GM18907 (cell line): Measurements from ENCODE around the gene CACNA1H.

ENCODE experiments used
- ATAC-seq: cut with Tn5 transposase; IDR thresholded peaks from one replicate; pipeline ENCODE4 v1.9.1; 2021; ENCODE audit warnings: mild to moderate bottlenecking, moderate library complexity; ENCODE audit not compliant: unreplicated experiment

The CACNA1H gene

DNA sequence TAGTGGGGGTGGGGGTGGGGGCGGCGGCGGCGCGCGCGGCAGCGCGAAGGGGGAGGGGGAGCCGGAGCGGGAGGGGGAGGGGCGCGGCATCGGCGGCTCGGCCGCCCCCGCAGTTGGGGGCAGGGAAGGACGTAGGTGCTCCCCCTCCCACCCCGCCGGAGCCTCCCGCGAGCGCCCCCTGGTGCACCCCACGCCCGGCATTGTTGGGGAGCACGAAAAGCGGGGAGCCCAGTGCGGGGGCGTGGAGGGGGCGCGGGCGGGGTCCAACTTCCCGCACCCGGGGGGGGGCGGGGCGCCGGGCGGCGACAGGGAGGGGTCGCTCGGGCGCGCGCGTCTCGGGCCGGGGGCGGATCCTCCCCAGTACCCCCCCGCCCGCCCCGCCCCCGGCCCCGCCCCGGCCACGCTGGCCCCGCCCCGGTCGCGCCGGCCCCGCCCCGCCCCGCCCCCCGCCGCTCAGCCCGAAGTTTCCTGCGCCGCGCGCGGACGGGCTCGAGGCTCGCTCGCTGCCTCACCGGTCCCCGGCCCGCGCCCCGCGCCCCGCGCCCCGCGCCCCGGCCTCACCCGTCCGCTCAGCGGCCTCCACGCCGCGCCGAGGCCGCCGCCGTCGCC lies at the start of gene CACNA1H:
Gene CACNA1H, plus strand, starts transcription at position 456 of the 609 bp plus-strand sequence. CDS start 632 bp downstream, outside the sequence.
- no peak for ATAC-seq

DNA sequence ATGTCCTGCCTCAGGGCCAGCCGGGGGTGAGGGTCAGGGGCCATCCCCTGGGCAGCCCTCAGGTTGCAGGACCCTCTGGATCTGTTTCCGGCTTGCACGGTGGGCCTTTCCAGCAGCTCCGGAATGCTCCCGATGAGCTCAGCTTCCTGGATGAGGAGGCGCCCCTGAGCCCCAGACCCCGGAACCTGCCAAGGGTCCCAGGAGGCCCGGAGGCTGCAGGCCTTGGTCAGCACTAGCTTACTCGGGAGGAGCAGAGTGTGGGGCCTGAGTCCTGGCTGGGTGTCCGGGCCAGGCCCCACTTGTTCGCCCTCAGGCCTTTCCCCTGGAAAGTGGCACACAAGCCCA lies 49.3 kb upstream of the CACNA1H start:
- no peak for ATAC-seq

DNA sequence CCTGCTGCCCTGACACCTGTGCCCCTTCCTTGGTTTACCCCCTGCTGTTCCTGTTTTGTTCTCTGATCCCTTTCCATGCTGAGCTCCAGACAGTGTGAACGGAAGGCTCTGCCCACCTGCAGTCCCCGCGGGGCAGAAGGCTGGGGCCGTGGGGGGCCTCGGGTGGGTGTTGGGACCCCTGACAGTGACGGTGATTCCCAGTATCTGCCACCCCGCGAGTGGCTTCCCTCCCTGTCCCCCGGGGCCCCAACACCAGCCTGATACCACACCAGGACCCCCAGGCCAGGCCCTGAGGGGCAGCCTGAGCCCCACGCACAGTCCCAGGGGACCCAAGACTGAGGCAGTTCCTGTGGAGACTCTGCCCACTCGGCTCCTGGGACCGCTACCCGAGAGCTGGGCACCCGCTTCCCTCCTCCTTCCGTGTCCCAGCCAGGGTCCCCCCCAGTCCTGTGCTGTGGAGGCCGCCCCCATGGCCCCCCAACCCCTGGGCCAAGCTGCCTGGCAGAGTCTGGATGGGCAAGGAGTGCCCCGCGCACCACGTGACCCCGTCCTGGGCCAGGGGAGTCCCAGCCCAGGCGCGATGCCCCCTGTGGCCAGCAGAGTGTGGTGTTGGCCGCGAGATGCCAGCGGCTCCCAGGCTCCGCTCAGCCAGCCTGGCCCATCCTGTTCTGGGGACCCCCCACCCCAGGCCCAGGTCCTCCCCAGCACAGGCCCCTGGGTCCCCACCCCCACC lies 46.9 kb upstream of the CACNA1H start:
- no peak for ATAC-seq

DNA sequence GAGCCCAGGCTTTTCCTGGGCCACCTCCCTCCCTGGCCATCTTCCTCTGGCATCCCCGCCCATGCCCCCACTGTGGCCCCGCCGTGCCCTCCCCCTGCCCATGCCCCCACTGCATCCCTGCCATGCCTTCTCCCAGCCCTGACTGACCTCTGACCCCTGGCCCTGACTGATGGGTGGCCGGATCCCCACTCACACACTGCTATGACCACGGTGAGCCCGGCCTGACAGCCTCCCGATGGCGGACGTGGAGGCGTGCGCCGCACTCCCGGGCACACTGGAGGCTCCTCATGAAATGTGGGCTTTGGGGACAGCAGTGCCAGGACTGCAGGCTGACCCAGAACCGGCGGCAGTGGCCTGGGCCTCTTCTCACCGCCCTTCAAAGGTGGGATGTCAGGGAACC lies 46.2 kb upstream of the CACNA1H start:
- no peak for ATAC-seq

DNA sequence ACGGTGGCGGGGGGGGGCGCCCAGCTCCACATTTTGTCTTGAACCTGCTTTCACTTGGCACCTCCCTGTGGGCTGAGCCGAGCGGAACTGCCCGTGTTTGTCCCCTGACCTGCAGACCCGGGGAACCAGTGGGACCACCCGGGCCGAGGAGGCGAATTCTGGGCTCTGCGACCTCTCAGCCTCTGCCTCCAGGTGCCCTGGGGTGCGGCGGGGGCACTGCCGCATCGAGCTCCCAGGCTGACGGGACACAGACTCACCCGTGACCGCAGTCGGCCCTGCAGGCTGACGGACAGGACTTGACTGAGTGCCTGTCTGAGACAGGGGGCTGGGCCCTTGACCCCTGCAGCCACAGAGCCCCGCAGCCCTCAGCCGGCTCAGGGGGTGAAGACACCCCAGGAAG lies 45.8 kb upstream of the CACNA1H start:
- ATAC-seq, result no peak

DNA sequence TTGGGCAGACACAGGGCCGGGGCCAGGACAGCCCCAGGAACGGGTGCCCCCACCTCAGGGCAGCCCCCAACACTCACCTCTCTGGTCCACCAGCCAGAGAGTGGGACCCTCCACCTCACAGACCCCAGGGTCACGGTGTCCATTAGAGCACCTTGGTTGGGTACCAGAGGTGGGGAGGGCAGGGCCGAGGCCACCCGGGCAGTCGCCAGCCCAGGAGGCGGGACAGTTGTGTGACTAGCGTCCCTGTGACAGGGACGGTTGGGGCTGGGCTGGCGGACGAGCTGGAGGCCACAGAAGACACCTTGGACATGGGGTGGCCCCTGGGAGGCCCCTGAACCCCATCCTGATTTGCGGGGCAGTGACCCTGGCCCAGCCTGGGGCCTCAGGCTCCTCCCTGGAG lies 45.2 kb upstream of the CACNA1H start:
- no peak for ATAC-seq

DNA sequence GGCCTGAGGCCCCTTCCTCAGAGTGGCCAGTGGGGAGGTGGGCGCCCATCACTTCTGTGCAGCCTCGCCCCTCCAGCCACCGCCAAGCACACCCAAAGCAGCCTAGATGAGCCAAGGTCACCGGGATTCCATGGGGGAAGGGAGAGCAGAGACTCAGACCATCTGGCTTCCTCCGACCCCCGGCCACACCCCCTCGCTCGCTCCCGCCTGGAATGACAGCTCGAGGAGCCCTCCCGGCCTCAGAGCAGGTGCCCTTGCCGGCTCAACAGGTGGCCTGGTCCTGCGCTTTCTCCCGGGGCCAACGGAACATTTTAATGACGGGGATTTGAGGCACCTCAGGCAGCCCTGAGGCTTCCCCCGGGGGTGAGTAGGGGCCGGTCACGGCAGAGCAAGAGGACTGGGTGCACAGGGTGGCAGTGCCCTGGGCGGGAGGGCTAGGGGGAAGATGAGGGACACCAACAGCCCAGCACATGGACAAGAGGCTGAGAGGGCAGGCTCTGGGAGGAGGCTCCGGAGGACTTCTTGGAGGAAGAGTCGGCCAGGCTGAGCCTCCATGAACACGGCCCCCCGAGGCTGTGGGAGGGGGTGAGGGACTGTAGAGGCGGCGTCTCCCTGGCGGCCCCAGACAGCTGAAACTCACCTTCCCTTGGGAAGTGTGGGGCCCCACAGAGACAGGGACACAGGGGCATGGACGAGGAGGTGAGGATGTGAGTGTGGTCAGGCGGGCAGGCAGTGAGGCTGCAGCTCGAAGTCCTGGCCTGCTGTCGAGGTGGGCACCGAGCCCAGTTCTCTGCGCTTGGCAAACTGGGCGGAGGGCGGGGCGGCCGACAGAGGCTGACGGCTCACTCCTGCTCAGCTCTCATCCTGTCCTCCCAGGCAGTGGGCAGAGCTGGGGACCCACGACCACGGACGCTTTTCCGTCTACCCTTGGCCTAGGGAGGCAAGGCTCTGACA lies 44.3 kb upstream of the CACNA1H start:
- no peak for ATAC-seq

DNA sequence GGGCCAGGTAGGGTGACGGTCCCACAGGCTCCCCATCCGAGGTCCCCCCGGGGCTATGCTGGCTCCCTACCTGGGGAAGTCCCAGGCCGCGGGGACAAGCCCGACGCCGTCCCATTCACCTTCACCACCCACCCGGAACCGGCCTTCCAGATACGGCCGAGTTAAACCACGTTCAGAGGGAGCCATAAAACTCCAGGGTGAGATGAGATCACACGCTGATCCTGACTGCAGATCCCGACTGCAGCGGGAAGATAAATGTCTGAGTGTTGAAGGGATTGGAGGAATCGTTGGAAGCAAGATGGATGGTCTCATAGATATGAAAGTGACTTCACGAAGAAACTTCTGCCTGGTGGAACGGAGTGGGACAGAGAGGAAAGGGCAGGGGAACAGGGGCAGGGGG lies 43.3 kb upstream of the CACNA1H start:
- no peak for ATAC-seq

DNA sequence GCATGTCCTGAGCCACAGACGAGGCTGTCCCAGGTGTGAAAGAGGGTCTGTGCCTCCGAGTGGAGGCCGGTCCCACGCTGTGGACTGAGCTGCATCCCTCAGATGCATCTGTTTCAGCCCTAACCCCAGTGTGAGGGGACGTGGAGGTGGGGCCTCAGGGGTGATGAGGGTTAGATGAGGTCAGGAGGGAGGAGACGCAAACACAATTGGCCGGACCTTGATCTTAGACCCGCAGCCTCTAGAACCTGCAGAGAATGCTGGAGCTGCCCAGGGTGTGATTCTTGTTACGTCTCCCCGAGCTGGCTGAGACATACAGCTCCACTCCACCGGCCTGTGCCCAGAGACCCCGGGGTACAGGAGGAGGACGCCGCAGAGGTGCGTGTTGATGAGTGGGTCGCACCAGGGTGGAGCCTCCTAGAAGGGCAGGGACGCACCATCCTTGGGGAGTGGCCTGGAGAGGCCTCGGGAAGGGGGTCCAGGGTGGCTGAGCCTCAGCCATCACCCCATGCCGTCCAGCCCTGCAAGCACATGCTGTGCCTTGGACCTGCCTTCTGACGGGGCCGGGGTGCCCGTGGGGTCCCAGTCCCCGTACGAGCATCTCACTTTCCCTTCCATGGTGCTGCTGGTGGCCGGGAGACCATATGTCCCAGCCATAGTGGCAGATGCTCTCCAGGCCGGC lies 40.3 kb upstream of the CACNA1H start:
- ATAC-seq, result no peak

DNA sequence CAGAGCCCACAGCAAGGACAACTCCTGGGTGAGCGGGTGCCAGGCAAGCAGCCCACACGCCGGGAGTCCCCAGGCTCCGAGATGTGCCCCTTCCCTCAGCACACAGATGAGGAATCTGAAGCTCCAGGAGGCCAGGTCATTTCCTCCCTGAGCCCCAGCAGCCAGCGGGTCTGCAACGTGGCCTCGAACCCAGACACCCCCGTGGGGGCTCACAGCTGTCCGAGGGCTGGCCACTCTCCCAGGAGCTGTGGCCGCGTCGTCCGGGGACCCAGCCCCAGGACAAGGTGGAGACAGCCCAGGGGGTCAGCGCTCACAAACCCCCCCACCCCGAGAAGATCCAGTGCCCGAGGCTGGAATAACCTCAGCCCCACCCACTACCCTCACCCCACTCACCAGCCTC lies 39.4 kb upstream of the CACNA1H start:
- ATAC-seq, result no peak

DNA sequence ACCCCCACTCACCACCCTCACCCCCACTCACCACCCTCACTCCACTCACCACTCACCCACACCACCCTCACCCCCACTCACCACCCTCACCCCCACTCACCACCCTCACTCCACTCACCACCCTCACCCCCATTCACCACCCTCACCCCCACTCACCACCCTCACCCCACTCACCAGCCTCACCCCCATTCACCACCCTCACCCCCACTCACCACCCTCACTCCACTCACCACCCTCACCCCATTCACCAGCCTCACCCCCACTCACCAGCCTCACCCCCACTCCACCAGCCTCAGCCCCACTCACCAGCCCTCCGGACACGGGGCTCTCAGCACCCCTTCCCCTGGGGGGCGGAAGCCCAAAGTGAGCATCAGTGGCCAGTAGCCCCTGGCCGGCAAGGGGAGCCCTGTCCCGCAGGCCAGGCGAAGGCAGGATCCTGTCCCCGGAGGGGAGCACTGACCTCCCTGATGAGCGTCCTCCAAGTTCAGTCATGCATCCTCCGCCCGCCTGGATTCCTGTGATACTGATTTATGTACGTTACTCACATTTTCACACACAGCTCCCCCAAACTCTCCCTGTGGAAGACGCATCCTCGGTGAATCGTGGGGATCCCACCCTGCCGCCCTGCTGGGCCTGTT lies 38.9 kb upstream of the CACNA1H start:
- ATAC-seq, result no peak

DNA sequence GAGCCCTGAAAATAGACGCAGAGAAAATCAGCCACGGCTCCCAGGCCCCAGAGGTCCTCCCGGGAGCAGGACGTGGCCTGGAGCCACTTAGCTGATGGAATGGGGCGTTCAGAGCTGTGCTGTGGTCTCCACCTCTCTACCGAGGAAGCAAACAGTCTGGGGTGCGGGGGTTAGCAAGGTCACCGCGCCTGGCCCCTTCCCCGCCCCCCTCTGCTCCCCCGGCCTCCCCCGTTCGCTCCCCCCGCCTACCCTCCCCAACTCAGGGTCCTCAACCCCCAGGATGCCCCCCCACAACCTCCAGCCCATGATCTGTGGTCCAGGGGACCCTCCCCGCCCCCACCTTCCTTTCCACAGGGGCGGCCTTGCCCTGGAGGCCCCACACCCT lies 36.2 kb upstream of the CACNA1H start:
- no peak for ATAC-seq

DNA sequence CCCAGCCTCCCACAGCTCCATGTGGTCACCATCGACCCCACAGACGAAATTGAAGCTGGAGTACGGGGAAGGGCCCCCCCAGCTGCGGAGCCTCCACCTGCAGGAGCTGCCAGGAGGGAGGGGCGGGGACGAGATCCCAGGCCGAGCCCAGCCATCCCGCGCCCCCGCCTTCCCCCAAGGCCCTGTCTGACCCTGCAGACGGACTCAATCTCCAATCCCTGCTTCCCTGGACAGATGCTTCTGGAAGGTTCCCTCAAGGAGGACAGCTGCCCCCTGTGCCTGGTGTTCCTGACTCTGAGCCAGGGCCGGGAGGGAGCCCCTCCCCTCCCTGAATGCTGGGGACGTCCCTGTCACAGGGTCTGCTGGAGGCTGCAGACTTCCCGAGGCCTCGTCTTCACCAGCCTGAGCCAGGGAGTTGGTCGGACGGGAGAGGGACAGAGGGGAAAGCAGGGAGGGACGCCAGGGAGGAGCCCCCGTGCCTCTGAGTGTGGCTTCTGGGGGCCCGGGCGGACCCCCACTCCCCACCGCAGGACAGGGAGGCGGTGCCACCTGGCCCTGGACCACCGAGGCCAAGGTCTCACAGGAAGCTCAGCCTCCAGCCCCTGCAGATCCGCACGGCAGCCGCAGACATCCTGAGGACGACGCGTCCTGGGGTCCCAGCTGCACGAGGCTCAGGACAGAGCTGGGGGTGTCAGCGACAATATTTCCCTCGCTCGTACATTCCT lies 35.6 kb upstream of the CACNA1H start:
- no peak for ATAC-seq

DNA sequence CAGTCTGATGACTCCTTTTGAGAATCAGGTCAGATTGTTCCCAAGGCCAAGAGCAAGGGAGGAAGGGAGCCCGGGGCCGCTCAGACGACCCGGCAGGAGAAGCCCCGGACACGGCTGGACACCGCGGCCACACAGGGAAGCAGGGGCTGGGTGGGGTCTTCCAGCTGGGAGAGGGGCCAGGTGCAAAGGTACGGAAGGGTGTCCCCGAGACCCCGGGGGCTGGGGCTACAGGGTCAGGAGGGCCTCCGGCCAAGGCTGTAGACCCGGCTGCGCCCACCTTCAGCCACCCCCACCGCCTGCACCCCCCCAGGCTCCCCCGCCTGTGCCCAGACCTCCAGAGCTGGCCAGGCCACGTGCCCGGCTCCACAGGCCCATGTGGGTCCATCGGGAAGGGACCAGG lies 35.0 kb upstream of the CACNA1H start:
- no peak for ATAC-seq

DNA sequence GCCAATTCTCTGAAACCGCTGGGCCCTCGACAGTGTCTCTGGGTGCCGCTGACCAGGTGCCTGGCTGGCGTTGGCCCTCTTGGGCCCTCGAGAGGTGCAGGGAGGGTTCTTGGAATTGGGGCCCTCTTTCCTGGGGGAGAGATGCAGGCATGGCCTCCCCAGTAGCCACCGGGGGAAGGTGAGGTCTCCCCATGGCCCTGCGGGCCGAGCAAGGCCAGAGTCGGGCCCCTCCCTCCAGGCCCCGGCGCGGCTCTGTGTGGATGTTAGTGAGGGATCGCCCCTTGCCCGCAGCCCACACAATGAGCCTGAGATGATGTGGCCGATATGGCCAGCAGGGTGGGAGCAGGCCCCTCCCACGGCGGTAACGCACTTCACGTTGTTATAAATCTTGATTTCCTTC lies 33.8 kb upstream of the CACNA1H start:
- ATAC-seq, result no peak

DNA sequence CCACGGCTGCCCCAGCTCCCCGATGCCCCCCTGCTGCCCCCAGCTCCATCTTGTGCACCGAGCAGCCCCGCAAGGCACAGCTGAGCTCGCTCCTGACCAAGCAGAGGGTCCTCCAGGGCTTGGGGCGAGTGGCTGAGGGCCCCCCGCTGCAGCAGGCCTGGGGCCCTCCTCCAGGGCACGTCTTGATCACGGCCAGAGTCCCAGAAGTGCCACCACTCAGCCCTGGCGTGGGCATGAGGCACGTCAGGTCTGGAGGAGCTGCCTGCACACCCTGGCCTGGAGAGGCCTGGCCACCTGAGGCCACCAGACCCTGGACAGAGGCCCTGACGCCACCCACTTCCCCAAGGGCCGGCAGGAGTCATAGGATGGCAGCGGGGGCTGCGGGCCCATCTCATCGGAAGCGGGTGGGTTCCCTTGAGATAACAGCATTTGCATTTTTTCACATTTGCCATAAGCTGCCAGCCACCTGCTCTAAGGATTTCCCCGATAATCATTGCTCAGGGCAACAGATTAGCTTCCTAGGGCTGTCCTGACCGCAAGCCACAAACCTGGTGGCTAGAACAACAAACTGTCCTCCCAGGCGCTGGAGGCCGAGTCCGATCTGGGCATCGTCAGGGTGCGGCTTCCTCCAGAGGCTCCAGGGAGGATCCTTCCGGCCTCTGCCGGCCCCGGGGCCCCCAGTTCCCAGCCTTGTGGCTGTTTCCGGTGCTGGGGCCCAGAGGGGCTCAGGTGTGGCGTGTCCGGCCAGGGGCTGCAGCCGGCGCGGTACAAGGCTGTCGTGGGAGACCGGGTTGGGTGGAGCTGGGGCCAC lies 32.9 kb upstream of the CACNA1H start:
- ATAC-seq, result no peak

DNA sequence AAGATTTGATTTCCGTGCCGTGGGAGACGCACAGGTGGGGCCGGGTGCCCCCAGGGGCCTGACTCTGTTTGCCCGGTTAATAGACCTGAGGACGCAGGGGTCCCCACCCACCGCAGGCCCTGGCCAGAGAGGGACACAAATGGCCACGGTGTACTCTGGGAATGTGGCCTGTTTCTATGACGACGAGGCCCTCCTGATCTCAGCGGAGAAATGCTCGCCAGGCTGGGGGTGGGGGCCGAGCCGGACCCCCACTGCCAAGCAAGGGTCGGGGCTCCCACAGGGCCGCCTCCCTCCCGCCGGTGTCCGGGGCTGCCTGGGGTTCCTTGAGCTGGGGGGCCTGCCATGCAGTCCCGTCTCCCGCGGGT lies 32.3 kb upstream of the CACNA1H start:
- no peak for ATAC-seq

DNA sequence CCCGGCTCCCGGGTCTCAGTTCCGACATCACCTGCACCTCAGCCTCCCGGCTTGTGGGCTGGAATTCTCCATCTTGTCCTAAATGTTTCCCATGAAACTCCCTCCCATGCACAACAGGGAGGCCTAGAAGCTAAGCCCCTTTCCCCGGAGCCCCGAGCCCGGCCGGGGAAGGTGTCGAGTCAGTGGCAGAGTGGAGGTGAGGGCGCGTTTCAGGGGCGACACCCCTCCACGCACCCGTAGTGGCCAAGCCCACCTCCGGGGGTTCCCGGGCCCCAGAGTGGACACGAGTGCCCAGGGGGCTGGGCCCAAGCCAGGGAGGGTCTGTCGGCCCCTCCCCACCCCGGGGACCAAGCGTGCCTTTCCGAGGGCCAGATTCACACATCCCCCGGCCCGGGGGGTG lies 31.9 kb upstream of the CACNA1H start:
- ATAC-seq, result no peak

DNA sequence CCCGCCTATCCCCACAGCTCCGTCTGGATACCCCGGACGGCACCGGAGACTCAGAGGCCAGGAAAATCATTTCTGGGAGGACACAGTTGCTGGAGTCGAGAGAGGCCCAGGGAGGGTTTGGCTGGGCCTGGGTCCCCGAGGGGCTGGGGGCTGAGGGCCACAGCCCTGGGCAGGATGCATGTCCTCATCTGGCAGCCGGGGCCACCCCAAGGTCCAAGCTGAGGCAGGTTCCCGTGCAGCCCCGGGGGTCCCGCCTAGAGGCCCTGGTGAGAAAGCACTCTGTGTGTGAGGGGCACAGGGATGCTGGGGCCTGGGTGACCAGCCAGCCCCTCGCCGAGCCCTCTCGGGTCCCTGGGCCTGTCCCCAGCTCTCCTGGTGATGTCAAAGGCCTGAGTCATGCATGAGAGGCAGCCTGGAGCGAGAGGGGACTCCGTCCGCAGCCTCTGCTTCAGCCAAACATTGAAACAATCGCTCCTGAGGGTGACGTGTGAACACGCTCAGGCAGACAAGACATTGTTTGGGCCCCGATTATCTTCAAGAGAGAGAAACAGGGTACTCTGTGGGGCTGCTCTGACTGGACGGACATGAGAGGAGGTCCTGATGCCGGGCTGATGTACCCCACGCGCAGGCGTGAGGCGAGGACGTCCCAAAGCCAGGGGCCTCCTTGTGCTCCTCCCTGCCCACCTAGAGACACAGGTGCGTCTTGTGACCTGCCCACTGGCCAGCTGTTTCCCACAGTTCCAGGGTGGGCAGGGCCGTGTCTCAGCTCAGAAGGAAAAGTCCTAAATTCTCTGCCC lies 31.1 kb upstream of the CACNA1H start:
- no peak for ATAC-seq
